Activated naive CD4-positive, alpha-beta T cell treated with anti-CD3 and anti-CD28 coated beads, Interleukin-2, amount 50 U/mL, for 16 hours (primary cell): ENCODE data around the gene RASGRP2.
"Not testable (repeated sequence)": the region's sequence is repeated elsewhere in the genome, so short reads cannot be mapped to it uniquely, and the experiment has no call there.

Source experiments
- DNase-seq: peaks from one replicate; pipeline ENCODE4 v3.0.0-alpha.2; 2020

RASGRP2 gene

DNA sequence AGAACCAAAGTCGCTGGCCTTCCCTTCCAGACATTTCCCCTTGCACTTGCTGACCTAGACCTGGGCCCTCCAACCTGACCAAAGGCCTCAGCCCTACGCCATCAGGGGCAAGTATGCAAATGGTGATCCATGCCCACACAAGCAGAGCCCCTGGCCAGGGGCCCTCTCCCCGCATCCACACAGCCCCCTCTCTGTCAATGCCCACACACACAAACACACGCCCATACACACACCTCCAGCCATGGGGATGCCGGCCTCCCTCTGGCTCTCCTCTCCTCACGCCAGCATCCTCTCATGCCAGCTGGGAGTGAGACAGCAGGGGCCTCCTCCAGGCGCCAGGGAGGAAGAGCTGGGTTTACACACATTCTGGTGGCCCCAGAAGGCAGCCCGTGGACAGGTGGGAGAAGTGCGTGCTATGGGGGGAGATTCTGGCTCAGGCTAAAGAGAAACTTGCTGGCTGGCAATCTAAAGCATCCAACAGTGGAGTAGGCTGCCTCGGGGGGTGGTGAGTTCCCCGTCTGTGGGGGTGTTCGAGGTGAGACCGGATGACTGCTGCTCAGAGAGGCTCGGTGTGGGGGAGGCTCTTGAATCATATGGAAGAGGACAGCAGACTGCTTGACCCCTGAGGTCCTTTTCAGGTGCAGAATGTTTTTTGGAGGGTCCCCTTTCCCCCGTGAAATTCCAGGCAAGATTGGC lies 25.7 kb downstream of the RASGRP2 start:
- DNase-seq: no peak

GRCh38 chr11:64717268-64717578 lies 26.7 kb downstream of the RASGRP2 start:
- no peak for DNase-seq

DNA sequence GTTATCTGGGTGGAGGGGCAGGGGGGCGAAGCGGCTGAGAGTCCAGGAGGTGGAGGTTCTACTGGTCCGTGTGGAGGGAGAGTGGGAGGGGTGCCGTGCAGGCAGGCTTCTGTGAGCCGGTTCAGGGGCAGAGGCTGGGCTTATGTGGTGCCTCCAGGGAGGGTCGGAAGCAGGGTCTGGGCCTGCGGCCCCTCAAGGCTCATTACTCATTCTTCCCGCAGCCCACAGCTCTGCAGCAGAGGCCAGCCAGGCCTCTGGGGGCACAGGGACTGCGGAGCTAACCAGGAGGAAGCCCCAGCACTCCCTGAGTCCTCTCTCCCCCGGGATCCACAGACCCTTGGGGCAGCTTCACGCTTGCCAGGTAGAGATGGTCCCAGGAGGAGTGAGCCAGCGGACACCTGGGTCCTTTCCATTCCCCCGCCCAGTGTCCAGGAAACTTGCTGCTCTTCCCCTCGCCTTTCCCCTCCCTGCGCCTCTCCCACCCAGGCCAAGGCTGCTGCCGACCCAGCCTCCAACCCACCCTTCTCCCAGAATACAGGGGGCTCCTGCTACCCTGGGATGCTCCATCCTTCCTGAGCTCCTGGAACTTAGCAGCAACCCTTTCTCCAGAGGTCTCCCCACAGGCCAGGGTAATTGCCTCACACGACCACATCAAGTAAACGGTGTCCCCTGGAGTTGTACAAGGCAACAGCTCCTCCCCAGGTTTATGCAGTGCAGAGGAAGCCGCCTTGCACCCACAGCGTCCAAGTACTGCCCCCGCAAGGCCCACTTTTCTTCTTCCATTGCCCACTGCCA lies 27.3 kb downstream of the RASGRP2 start:
- DNase-seq: no peak

DNA sequence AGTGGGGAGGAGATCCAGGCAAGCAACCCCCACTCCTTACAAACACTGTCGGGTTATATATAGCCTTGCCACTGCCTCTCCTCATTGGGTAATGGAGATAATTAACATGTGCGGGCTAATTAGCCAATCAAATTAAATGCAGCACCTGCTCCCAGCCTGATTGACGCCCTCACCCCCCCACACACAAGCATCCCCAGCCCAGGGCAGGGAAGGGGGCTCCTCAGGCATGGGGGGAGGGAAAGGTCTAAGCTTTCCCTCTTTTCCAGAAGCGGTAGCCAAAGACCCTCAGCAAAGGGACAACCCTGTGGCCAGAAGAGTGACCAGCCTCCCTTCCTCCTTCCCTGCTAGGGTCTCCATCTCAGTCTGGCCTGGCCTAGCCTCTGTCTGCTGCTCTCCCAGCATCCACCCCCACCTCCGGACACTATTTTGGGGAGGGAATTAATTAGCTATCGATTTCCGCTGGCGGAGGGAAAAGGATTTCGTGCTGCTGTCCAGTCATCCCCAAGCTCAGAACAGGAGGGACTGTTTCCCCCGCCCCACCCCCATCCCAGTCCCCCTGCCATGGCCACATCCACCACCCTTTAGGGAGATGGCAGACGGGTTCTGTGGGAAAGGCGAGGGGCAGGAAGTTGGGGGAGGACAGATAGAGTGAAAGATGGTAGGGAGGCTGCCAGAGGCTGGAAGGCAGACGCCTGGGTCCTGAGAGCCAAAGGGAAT lies 28.0 kb downstream of the RASGRP2 start:
- DNase-seq: no peak

DNA sequence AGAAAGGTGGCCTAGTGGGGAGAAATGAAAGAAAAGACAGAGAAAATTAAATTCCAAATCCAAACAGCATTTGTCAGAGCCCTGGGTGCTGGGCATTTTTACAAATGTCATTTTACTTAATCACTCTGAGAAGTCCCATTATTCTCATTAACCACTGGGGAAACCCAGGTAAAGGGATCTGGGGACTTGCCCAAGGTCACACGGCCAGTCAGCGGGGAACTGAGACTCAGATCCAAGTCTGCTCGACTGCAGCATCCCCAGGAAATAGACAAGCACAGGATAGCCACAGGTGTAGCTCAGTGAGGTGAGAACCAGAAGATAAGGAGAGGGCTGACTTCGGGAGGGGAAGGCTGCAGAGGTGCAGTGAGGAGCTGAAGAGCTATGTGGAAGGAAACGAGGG lies 28.8 kb downstream of the RASGRP2 start:
- DNase-seq: no peak

DNA sequence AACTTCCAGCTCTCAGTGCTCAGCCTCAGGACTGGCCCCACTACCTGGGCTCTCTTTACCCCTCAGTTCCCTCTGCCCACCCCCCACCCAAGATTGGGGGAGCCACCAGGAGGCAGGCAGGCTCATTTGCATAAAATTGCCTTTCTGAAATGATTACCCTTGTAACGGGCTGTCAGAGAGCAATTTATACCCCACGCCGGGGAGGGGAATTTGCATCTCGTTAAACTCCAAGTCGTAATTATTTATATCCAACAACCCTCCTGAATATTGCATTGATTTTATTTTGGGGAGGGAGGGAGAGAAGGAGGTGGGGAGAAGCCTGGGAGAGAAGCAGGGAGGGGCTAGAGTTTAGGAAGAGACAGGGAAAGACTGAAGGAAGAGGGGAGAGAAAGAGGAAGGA lies 29.3 kb downstream of the RASGRP2 start:
- DNase-seq: no peak

DNA sequence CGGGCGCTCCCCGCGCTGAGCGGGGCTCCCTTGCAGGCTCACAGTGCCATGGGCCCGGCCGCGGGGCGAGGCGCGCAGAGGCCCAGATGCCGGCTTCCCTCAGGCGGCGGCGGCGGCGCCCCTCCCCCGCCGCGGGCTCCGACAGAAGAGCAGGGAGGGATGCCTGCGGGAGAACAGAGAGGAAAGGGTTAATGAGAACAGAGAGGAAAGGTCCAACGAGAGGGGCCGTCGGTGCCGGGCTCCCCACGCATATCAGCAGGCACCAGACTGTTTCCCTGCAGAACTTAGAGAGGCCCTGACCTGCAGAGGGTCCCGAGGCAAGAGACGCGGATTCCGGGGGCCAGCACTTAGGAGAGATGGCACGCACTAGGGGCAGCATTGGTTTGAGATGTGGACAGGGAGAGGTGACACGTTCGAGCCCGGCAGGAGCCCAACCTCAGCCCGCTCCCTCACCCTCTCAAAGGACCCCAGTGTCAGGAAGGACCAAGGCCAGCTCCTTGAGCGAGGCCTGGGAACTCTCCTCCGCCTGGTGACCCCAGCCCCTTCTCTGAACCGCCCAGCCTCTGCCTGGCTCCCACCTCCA lies 30.1 kb downstream of the RASGRP2 start:
- DNase-seq: no peak

- no peak for DNase-seq
Measured at GRCh38 chr11:64713016-64713707, 30.8 kb downstream of the RASGRP2 start.

DNA sequence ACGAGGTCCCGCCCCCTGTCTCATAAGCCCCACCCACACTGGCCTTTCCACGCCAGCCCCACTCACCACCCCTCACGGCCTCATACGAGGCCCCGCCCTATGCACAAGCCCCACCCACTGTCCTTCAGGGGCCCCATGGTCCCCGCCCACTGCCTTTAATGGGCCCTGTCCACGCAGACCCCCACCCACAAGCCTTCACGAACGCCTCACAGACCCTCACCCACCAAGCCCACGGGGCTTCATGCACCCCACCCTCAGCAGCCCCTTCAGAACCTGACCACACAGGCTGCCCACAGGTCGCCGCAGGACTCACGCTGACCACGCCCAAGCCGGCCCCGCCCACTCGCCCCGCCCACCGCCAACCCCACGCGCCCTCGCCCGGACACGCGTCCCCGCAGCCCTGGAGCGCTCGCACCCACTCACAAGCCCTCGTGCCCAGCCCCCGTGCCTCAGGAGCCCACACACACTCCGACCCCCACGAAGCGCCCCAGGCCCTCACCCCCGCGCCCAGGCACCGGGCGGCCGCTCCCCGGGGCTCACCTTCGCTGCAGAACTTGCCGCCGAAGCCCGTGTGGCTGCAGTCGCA lies 31.4 kb downstream of the RASGRP2 start:
- no peak for DNase-seq

GRCh38 chr11:64711956-64712362 lies 32.0 kb downstream of the RASGRP2 start:
- no peak for DNase-seq

GRCh38 chr11:64711138-64711955 lies 32.6 kb downstream of the RASGRP2 start:
- DNase-seq: no peak

DNA sequence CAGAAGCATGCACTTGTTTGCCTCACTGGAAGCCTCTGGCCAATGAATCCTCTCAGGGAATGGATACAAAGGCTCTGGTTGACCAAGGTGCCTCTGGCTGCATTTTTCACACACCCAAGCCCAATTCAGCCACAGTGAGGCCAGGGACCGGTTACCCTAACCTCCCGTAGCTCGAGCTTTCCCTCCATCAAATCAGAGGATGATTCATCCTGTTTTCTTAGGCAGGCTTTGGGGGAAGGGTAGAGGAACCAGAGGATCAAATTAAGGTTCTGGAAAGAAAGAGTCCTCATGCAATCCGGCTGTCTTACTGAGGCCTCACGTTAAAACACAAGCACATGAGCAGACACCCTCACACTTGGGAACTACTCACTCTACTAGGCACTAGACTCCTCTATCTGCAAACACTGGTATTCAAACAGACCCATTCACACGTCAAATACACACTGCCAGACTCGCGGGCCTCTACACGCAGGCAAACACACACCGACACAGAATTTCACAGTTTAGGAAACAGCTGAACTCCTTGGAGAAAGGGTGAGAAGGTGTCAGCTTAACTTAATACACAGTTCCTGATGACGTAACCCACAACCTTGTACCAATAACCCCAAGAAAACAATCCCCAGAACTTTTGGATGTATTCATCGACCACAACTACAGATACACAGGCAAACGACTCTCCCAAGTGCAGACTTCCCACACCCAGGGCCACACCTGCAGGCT lies 33.4 kb downstream of the RASGRP2 start:
- no peak for DNase-seq

DNA sequence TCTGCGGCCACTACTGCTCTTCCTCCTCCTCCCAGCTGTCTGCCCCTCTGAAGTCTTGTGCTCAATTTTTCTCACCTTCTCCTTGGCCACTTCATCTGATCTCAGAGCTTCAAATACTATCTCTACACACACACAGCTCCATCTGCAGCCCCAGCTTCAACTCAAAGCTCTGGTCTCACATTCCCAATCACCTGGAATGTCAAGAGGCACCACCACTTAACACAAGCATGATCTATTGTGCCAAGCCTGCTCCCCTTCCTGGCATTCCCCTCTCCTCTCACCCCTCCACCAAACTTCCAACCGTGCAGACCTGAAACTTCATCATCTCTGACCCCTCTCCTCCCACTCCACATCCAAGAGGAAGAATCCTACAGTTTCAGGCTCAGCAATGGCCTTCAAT lies 38.4 kb downstream of the RASGRP2 start:
- DNase-seq: no peak

GRCh38 chr11:64703048-64703447 lies 40.9 kb downstream of the RASGRP2 start:
- no peak for DNase-seq

- not testable (repeated sequence) for DNase-seq
Measured at GRCh38 chr11:64701956-64702355, 42.0 kb downstream of the RASGRP2 start.

GRCh38 chr11:64698427-64698826 lies 45.5 kb downstream of the RASGRP2 start:
- no peak for DNase-seq

GRCh38 chr11:64697663-64698375 lies 46.1 kb downstream of the RASGRP2 start:
- DNase-seq: no peak

GRCh38 chr11:64696045-64696444 lies 47.9 kb downstream of the RASGRP2 start:
- no peak for DNase-seq

- DNase-seq: no peak
Measured at GRCh38 chr11:64695548-64695947, 48.4 kb downstream of the RASGRP2 start.

DNA sequence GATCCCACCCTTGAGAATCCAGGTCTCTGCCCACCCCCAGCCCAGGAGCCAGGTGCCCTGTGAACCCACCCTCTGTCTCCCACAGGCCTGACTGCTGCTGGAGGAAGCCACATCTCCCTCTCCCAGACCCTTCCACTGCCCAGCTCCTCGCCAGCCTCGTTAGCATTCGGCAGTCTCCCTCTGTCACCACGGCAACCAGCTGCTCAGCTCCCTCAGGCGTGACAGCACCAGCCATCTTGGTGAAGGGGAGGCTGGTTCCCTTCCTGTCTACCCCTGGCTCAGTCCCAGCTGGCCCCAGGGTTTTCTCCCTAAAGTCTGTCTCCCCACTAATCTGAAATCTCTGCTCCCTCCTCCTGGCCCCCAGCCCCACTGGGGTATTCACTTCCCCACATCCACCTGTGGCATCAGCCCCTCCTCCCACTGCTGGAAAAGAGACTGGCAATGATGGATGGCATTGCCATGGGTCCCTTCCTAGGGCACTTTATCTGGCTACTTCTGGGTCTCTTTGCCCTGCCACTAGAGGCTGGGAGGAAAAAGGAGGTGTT lies 49.0 kb downstream of the RASGRP2 start:
- no peak for DNase-seq
